RCC 7860 (cell line): ENCODE results near the gene CNKSR3.
A peak's percentile ranks its signal among the peaks of the same experiment; 100 is the strongest.

Experiments
- DNase-seq: peaks from one replicate; pipeline ENCODE4 v3.0.0-alpha.2; 2015; ENCODE audit warnings: low spot score
- FAIRE-seq: peaks from 2 replicates; lab custom pipeline; 2012; peaks lifted over from hg19 to GRCh38; lab: Jason Lieb, UNC

Gene CNKSR3

DNA sequence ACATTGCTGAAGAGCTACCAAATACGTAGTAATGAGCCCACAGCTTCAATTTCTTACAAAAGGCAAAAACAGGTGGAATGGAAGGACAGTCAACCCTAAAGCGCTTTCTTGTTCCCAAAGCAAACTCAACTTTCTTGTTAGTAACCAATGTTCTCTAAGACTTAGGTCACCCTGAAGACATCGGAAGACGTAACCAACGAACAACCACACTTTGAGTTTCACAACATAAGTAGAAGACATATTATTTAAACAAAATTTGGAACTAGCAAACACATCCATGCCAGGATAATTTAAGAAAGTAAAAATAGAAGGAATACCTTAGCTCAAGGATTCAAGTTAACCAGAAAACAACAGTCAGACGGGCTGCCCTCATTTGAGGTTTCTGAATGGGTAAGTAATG lies 51.0 kb downstream of the CNKSR3 start:
- no peak for FAIRE-seq
- DNase-seq: no peak

DNA sequence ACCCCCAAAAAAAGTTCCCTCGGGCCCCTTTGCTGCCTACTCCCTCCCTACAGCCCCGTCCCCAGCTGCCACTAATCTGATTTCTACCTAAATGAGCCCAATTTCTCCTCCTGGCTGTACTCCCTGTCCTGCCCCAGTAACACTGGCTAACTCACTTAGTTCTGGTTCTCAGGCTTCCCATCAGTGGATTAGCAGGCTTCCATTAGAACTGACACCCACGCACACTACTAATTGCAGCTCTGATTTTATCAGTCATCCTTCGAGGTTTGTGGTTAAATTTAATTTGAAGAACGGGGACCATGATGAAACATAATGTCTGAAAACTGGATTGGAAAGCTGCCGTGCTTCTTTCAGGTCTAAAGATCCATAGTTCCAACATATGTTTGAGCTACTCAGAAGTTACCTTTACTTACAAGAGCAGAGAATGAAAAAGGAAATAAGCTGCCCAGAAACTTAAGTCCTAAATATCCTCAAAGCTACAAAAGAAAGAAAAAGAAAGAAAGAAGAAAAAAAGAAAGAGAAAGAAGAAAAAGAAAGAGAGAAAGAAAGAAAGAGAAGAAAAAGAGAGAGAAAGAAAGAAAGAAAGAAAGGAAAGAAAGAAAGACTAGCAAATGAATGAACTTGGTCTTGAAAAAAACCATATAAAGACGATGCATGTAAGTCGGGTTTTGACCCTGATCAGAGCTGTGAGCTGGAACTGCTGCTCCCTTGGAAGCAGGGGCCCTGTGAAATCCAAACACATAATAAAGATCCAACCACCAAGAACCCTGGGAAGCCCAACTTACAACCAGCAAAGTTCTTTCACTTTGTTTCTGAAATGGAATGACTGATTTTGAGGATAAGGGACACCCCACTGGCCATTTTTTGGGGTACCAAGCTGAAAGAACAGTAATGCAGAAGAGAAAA lies 51.7 kb downstream of the CNKSR3 start:
- FAIRE-seq (no peak), DNase-seq (no peak)

DNA sequence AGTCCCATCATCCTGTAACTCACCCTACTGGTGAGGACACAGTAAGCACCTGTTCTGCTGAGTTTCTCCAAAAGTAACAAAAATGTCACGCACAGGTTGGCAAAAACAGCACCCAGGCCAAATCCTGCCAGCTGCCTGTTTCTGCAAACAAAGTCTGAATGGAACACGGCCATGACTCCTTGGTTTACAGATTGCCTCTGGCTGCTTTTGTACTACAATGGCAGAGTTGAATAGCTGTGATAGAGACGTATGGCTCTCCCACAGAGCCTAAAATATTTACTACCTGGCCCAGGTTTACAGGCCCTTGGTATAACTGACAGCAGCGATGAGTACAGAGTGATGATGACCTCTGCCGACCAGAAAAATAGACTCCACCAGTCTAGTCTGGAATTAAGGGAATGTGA lies 52.6 kb downstream of the CNKSR3 start:
- FAIRE-seq (no peak), DNase-seq (no peak)

DNA sequence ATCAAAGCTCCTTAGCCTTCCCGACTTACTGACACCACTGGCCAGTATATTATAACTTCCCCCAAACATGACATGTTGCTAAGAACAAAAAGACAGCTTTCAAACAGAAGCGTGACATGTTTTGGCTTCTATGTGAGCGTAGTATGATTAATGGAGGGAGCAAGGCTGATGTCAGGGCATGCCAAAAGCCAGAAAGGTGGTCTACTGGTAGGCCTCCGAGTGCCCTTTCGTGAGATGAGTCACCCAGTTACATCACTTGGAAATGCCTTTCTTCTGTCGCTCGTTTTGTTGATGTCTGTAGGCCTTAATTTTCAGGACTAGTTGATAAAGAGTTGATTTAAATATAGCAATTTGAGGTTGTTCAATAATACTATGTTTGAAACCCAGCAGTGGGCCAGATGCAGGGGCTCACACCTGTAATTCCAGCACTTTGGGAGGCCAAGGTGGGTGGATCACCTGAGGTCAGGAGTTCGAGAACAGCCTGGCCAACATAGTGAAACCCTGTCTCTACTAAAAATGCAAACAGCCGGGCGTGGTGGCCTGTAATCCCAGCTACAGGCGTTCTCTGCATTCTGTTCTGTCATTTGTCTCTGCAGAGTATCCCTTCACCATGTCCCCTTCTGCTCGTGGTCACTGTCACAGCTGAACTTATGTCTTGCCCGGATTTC lies 53.3 kb downstream of the CNKSR3 start:
- FAIRE-seq (peak; percentile 40), DNase-seq (peak; percentile 74)

DNA sequence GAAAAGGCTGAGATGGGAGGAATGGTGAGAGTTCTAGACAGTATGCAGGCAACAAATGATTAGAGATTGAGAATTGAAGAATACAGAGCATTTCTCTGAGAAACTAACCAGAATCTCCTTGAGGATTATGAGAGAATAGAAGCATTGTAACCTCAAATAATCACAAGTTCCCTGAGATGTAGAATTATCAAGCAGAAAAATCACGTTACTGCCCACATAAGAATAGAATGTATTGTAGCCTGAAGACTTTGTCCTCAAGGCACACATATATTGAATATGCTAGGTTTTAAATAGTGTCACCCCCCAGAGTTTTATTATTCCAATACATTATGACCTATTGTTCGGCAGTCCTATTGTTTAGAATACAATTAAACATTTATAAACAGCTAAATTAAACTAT lies 57.2 kb downstream of the CNKSR3 start:
- no peak for DNase-seq
- no peak for FAIRE-seq

DNA sequence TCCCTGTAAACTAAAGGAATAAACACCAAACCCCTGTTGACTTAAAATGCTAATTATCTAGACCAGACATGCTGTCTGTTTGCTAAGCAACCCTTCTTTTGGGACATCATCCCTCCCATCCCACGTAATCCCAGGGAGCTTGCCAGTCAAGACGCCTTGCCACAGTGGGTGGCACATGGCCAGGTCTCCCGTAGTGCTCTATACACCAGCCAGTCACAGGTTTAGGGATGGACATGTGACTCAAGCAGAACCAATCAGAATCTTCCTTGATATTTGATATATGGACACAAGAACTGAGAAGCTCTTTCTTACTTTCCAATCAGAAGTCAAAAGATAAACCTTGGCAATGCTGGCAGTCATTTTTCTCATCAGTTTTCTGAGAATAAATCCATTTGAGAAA lies 60.0 kb downstream of the CNKSR3 start:
- DNase-seq (no peak), FAIRE-seq (no peak)

DNA sequence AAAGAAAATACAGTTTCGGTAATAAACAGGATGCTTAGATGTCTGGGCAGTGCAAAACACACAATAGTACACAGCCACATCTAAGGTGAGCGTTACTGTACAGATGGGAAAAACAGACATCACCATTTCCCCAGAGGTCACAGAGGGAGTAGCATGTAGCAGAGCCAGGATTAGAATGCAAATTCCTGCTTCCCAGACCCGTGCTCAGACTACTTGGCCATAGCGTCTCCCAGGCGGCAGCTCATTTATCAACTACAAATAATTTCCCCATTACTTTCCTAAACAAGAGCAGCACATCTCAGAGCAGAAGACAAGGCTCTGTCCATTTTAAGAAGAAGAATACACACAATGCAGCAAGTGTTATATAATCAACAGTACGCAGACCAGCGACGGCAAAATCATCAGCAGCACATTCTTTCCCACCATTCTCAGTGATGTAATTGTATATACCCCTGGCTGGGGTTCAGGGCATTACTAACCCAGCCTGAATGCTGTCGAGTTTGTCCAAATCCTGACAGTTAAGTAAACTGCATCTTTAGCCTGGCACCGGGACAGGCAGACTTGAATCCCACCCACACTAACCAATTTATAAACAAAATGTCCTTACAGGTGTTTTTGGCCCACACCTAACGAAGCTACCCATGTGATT lies 61.9 kb downstream of the CNKSR3 start:
- no peak for DNase-seq

DNA sequence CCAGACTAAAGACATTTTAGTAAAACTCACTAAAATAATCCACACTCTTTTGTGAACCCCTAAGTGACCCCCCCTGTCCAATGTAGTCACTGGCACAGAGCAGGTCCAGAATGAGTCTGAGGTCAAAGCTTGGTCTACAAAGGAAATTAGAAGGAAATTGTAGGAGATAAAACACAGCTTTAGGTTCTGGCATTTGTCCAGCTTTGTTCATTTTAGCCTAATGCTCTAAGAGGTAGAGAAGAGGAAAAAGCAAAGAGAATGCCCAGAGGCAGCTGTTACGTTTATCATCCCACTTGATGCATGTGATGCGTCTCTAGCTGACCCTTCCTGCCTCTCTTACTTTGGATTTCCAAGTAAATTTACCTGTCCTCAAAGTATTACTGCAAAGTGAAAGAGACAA lies 62.5 kb downstream of the CNKSR3 start:
- no peak for DNase-seq
- FAIRE-seq: no peak

More for the DNA sequence above, 61.9 kb downstream of the CNKSR3 start:
- FAIRE-seq: no peak

DNA sequence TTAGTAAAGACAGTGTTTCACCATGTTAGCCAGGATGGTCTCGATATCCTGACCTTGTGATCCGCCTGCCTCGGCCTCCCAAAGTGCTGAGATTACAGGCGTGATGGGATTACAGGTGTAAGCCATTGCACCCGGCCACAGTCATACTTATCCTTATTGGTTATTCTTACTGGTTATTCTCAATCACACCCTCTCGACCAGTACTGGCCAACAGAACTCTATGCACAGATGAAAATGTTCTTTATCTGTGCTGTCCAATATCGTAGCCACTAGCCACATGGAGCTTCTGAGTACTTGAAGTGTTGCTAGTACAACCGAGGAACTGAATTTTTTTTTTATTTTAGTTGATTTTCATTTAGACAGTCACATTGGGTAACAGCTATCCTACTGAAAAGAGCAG lies 63.5 kb downstream of the CNKSR3 start:
- FAIRE-seq (no peak), DNase-seq (no peak)

DNA sequence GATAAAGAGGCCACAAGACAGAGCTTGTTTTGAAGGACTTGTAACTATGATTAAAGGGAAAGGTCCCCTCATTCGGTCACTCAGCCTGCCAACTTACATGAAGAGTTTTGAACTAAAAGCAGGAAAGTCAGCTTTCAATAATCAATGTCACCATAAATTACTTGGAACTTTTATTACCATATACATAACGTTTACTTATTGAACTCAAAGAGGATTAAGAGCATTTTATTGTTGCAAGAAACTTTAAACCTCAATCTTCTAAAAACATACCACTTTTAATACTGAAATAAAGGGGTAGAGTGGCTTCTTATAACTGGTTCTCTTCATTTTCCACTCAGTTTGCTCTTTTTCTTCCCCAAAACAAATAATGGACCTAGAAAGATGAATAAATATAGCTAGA lies 65.1 kb downstream of the CNKSR3 start:
- no peak for FAIRE-seq
- DNase-seq: no peak

DNA sequence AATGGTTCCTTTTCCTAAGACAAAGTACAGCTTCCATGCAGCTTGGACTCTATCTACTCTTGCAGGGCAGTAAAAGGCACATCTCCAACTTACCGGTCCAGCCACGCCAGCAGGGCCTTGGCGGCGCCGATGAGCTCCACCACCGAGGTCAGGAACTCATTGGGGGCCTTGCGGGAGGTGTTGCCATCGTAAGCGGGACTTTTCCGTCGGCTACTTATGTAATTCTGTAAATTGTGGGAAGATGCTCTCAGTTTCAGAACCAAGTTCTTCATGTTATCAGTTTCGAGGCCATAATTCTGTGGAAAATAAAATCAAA lies 68.5 kb downstream of the CNKSR3 start:
- no peak for FAIRE-seq
- no peak for DNase-seq

DNA sequence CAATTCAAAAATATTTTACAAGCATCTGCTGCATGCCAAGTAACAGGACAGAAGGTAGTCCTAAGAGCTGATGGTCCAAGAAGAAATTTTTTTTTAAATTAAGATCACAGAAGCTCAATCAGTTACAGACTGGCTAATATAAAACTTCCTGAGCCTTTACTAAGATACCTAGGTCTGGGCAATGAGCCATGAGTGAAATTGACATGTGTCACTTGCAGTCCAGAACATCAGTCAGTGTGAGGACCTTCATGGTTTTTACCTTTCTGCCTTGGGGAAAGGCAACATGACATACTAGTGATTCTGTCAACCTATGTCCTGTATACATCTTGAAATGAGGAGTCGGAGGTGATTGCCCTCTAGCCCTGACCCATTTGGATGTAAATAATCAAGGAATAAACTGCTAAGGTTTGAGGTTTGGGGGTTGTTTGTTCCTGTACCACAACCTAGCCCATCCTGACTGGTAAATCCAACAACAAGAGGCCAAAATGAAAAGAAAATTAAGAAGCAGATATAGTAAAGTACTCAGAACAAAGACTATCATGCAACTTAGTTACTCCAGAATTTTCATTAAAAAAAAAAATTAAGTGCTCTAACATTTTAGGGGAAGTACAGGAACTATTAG lies 70.0 kb downstream of the CNKSR3 start:
- DNase-seq: peak; percentile 9
- FAIRE-seq: peak; percentile 74

DNA sequence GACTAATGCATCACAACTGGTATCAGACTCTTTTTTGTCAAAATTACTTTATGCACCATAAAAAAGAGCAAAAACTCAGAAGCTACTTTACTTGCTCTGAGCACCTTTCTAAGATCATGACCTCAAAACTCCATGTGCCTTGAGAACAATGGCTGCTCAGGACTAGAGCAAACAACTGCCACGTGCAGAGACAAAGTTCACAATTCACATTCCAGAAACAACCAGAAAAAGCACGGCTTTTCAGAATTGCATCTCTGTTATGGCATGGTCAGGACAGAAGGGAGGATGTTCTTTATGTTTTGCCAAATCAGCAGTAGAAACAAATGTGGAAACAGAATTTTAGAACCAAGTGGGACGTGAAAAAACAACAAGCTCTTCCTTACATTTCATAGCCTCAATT lies 70.5 kb downstream of the CNKSR3 start:
- FAIRE-seq: peak; percentile 72
- no peak for DNase-seq

DNA sequence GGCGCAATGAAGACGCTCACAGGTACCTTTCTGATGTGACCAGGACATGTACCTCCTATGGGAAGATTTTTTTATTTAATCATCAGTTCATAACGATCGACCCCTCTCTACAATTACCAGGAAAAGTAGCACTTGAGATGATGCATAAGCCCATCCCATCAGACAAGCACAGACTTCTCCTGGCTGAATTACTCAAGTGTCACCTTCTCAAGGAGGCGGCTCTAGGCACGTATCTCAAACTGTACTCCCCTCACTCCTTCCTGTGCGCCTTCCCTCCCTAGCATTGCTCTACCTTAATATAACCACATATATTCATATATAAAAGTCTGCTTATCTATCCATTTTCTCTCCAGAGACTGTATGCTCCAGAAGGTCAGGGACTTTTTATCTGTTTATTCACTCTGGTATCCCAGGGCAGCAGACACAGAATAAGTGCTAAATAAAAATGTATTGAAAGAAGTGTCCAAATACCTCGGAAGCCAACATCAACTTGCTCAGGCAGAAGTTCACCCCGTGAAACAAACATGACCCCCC lies 71.5 kb downstream of the CNKSR3 start:
- FAIRE-seq: no peak

DNA sequence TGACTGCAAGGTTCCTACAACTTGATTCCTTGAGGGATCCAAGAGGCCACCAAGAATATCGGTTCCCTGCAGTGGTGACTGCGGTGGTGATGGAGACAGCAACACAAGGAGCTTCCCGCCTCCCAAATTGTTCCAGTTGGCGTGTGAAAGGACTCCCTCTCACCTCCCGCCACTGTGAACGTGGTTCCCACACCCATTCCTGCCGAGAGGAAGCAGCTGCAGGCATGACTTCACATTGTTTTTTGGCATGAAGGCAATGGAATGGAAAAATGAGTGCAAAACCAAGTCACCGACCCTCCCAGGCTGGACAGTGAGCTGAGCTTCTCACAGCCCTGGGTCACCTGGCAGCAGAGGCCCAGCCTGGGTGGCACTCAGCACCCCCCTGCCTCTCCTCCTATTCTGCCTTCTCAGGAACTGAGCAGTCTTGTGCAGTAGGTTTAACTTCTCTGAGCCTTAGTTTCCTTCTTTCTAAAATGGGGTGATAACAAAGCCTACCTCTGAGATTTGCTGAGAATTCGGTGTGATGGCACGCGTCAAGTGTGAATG lies 75.0 kb downstream of the CNKSR3 start:
- no peak for DNase-seq
- FAIRE-seq: no peak

More for the DNA sequence above, 71.5 kb downstream of the CNKSR3 start:
- no peak for DNase-seq

DNA sequence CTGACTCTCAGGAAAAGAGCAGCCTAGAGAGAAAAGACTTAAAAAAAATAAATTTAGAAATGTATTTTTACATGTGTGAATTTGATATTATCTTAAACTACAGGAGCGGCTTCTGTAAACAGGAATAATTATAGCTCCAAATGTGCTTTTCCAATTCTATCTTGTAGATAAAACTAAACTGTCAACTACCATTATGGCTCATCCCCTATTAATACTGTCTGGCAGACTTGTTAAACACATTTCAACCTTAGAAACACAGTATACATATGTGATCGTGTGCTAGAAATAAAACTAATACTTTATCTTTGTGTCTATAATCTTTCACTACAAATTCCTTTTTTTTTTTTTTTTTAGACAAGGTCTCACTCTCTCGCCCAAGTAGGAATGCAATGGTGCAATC lies 75.8 kb downstream of the CNKSR3 start:
- no peak for DNase-seq
- no peak for FAIRE-seq

DNA sequence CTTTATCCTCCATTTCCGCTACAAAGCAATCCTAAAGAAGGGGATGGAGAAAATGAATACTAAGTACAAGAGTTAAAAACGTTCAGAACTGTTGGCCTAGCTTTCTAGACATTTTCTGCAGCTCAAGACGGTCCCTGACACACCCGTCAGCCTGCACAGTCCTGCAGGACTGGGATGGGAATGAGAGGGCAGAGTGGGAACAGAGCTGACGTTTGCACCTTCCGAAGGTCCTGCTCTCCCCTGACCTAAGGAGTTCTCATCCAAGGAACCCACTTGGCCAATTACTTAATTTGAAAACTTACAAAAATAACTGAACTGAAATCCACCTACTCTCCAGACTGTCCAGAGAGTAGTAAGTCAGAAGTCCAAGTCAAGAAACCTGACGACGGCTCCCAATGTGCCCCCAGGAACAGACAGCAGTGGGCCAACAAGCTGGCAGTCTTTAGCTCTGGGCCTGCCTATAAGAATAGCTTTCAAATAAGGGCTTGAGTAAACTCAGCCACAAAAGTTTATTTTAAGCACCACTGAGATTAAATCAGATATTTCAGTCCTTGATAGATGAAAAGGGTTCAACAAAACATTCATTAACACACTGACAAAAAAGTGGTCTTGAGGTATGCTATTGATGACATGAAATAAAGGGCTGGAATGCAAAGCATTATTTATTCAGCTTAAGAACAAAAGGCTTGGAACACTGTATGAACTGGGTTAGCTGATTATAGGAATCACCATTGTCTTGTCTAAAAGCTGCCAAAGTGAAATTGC lies 76.8 kb downstream of the CNKSR3 start:
- DNase-seq (no peak), FAIRE-seq (no peak)

DNA sequence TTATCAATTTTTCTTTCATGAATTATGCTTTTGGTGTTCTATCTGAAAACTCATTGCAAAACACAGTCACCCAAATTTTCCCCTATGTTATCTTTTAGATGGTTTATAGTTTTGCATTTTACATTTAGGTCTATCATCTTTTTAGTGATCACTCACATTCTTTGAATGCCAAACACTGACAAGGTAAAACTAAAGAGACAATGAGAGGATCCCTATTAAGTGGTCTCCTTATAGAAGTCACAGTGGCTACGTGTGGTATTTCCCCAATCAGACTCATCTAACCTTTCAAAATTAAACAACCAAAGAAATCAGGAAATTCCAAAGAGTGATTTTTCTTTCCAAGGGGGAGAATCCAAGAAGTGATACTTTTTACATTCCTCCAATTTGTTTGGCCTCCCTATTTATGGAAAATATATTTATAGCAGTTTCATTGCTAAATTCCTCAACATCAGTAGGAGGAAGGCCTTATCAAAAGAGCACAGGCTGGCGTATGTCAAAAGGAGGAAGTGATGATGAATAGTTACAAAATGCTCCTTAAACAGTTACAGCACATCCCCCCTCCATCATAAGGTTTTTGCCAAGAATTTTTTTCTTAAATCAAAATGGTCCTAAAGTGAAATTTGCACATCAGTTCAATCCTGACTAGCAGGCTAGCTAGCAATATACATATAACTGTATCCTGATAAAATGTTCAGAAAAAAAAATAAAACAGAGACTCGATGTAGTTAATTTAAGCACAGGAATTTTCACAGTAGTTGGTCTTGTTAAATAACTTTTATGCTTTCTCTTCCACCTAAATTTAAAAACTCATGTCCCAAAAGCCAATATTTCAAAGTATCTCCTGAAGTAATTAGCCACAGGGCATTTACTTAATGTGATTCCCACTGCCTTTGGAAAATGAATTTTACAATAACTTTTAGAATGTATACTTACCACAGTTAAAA lies 77.7 kb downstream of the CNKSR3 start:
- DNase-seq (no peak), FAIRE-seq (no peak)

DNA sequence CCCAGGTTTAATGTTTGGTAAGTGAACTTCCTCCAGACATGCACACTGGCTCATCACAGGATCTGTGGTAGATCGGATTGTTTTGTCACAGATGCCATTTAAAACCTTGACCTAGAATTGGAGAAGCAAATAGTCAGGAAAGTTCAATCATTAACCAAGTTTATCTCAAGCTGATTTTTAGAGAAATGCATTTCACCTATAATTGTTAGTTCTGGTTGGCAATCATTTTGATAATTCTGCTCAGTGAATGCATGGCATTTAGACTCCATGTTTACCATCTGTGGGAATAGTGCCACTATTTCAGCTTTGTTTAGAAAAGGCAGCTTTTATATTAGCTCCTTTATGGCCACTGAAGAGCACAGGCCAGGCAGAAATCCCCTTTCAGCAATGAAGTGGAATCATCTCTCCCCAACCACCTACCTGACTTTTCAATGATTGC lies 80.0 kb downstream of the CNKSR3 start:
- FAIRE-seq (peak; percentile 73), DNase-seq (peak; percentile 39)
